Endodermal cell (in vitro differentiated cells): ENCODE results near the gene TSTD1. TPM values are rescaled to one million over a fixed set of nuclear protein-coding genes. Genes with fewer than 3 reads are reported as not detected.

Source experiments
- DNase-seq: peaks from one replicate; pipeline ENCODE4 v3.0.0-alpha.2; 2017
- H3K27ac ChIP-seq: 2 replicates; pipeline ENCODE4 v1.5.1; 2013; ENCODE audit warnings: mild to moderate bottlenecking, low read depth, low read length, moderate library complexity
- H3K27me3 ChIP-seq: 2 replicates; pipeline ENCODE4 v1.6.1; 2013; ENCODE audit warnings: mild to moderate bottlenecking, low read length, moderate library complexity; ENCODE audit not compliant: insufficient read depth, control insufficient read depth, poor library complexity, severe bottlenecking
- H3K36me3 ChIP-seq: 2 replicates; pipeline ENCODE4 v1.7.0; 2013; ENCODE audit warnings: mild to moderate bottlenecking, low read length, moderate library complexity; ENCODE audit not compliant: control insufficient read depth, insufficient read depth
- H3K4me1 ChIP-seq: one replicate; pipeline ENCODE4 v1.7.0; 2013; ENCODE audit warnings: low read length; ENCODE audit not compliant: control insufficient read depth, insufficient read depth
- H3K4me3 ChIP-seq: 2 replicates; pipeline ENCODE4 v1.5.1; 2013; ENCODE audit warnings: mild to moderate bottlenecking, low read length, moderate library complexity
- H3K9ac ChIP-seq: 2 replicates; pipeline ENCODE4 v1.6.1; 2013; ENCODE audit warnings: mild to moderate bottlenecking, low read length, moderate library complexity; ENCODE audit not compliant: poor library complexity, severe bottlenecking; ENCODE audit errors: extremely low read depth
- H3K9me3 ChIP-seq: 2 replicates; pipeline ENCODE4 v1.6.1; 2013; ENCODE audit warnings: mild to moderate bottlenecking, low read length, moderate library complexity; ENCODE audit not compliant: control insufficient read depth
- H3K27ac Mint-ChIP-seq: 2 replicates; pipeline ENCODE4 v1.8.0; 2020; ENCODE audit warnings: mixed read lengths
- H3K27me3 Mint-ChIP-seq: 2 replicates; pipeline ENCODE4 v1.8.0; 2021; ENCODE audit warnings: mild to moderate bottlenecking, mixed read lengths; ENCODE audit not compliant: insufficient read depth
- H3K36me3 Mint-ChIP-seq: 2 replicates; pipeline ENCODE4 v1.8.0; 2020; ENCODE audit warnings: low read depth, mixed read lengths
- H3K4me1 Mint-ChIP-seq: 2 replicates; pipeline ENCODE4 v1.8.0; 2020; ENCODE audit warnings: mixed read lengths
- H3K4me3 Mint-ChIP-seq: 2 replicates; pipeline ENCODE4 v1.8.0; 2020; ENCODE audit warnings: mild to moderate bottlenecking, moderate library complexity, mixed read lengths
- H3K9me3 Mint-ChIP-seq: 2 replicates; pipeline ENCODE4 v1.8.0; 2020; ENCODE audit warnings: mild to moderate bottlenecking, mixed read lengths
- WGBS, 2 experiments: methylation state at CpG; one replicate each; pipeline versions ENCODE4 v1.1.5 to v1.1.7; 2013; ENCODE audit warnings: missing lambda C conversion rate in 2 of 2, mixed read lengths in 1 of 2; ENCODE audit not compliant: insufficient coverage in 1 of 2, insufficient read length in 1 of 2; 5-methylcytosine and 5-hydroxymethylcytosine counted together
- total RNA-seq, 2 donors: library from RNA; stranded (reverse); fragmentation: NEBNext Ultra II Directional in 1 of 2; extraction: Animal tissue kit (Norgen Biotek cat#: 25700) in 1 of 2; gene quantifications; 2 replicates in 1 of 2; 3 replicates in 1 of 2; pipeline ENCODE4 v1.2.1, GENCODE V29; 2021
- TF ChIP-seq, protein P1 (sequence below): fragments of 200-600 bp; sonication (generic); conservative IDR thresholded peaks from 2 replicates; pipeline ENCODE4 v1.5.0; 2021; ENCODE audit warnings: antibody characterized with exemption, mild to moderate bottlenecking

TSTD1 gene
- total RNA-seq, 2 donors from 2014 or later: 59.1 to 76.4 TPM

DNA sequence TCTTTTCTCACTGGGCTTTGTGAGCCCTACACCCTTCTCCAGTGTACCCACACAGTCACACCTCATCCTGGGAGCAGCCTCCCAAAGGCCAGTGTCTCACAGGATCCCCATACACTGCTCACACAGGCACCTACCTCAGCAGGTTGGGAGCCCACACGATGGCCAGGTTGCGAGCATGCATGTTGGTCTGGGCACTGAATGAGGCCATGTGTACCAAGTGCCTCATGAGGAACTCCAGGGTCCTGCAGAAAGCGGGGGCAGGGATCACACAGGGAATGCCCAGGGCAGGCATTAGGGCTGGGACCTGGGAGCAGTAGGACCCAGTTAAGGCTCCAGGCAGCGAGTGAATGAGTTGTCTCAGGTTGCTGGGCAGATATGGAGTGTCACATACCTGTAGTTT, 15.5 kb upstream of the TSTD1 start:
- no peak overlapping the region for H3K4me3 ChIP-seq
- H3K4me3 Mint-ChIP-seq: no peak overlapping the region
- no peaks in the 10 kb centered on the region for H3K36me3 ChIP-seq
- H3K27ac ChIP-seq: no peak overlapping the region
- 89 to 97% methylated on average over 4 of the region's 4 CpGs for WGBS, 2 experiments
- no peaks in the 10 kb centered on the region for H3K36me3 Mint-ChIP-seq
- H3K9me3 Mint-ChIP-seq: no peaks in the 10 kb centered on the region
- no peak overlapping the region for H3K9ac ChIP-seq
- peaks cover under 1% of the 10 kb centered on the region for H3K27me3 Mint-ChIP-seq
- peaks cover 4% of the 10 kb centered on the region for H3K4me1 Mint-ChIP-seq
- H3K4me1 ChIP-seq: no peaks in the 10 kb centered on the region
- no peaks in the 10 kb centered on the region for H3K9me3 ChIP-seq
- TF ChIP-seq, protein P1, sequence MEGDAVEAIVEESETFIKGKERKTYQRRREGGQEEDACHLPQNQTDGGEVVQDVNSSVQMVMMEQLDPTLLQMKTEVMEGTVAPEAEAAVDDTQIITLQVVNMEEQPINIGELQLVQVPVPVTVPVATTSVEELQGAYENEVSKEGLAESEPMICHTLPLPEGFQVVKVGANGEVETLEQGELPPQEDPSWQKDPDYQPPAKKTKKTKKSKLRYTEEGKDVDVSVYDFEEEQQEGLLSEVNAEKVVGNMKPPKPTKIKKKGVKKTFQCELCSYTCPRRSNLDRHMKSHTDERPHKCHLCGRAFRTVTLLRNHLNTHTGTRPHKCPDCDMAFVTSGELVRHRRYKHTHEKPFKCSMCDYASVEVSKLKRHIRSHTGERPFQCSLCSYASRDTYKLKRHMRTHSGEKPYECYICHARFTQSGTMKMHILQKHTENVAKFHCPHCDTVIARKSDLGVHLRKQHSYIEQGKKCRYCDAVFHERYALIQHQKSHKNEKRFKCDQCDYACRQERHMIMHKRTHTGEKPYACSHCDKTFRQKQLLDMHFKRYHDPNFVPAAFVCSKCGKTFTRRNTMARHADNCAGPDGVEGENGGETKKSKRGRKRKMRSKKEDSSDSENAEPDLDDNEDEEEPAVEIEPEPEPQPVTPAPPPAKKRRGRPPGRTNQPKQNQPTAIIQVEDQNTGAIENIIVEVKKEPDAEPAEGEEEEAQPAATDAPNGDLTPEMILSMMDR: no peak
- no peak for DNase-seq
- H3K27me3 ChIP-seq: no peaks in the 10 kb centered on the region
- H3K27ac Mint-ChIP-seq: no peak overlapping the region

DNA sequence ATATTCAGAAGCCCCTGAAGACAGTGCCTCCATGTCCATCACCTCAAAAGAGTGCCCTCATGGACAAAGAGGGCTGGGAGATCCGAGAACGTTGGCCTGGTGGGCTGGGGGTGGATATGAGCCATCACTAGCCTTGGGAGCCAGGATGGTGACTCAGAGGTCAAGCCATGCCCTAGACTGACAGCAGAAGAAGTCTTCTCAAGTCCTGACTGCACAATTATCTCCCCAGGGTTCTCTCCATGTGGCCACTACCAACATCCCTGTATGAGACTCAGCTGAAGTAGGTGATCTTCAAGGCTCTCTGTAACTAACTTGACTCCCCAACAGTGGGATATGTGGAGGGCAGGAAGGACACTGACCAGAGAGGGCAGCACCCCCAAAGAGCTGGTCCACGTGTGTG, 14.1 kb upstream of the TSTD1 start:
- Mint-ChIP-seq H3K9me3 (no peaks in the 10 kb centered on the region), H3K4me1 (peaks cover 4% of the 10 kb centered on the region), H3K36me3 (no peaks in the 10 kb centered on the region), H3K27ac (no peak overlapping the region), H3K4me3 (no peak overlapping the region), H3K27me3 (peaks cover 14% of the 10 kb centered on the region)
- Histone ChIP-seq H3K36me3 (no peaks in the 10 kb centered on the region), H3K9me3 (no peaks in the 10 kb centered on the region), H3K4me1 (no peaks in the 10 kb centered on the region), H3K27ac (no peak overlapping the region), H3K9ac (no peak overlapping the region), H3K4me3 (no peak overlapping the region), H3K27me3 (no peaks in the 10 kb centered on the region)
- 79 to 91% methylated on average over 3 of the region's 3 CpGs for WGBS, 2 experiments
- TF ChIP-seq, protein P1: no peak
- no peak for DNase-seq

DNA sequence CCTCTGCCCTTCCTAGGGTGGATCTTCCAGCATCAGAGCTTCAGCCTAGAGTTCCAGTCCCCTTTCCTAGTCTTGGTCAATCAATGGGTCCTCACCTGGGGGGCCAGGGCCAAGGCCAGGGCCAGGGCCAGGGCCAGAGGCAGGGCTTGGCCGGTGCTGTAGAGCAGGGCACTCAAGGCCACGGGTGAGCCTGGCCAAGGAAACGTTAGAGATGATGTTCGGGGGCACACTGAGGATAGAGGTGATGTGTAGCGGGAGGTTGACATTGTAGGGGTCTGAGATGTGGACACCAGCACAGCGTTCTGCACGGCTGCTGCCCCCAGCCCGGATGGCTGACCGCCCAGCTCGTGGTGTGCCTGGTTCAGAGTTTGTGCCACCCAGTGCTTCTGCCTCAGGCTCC, 12.5 kb upstream of the TSTD1 start:
- no peaks in the 10 kb centered on the region for H3K27me3 ChIP-seq
- Mint-ChIP-seq H3K4me1 (peaks cover 14% of the 10 kb centered on the region), H3K9me3 (peaks cover 12% of the 10 kb centered on the region), H3K36me3 (peaks cover 6% of the 10 kb centered on the region), H3K4me3 (no peak overlapping the region), H3K27ac (no peak overlapping the region), H3K27me3 (peaks cover 22% of the 10 kb centered on the region)
- peaks cover 9% of the 10 kb centered on the region for H3K4me1 ChIP-seq
- TF ChIP-seq, protein P1: no peak
- no peaks in the 10 kb centered on the region for H3K9me3 ChIP-seq
- H3K27ac ChIP-seq: no peak overlapping the region
- no peak for DNase-seq
- H3K36me3 ChIP-seq: no peaks in the 10 kb centered on the region
- H3K4me3 ChIP-seq: no peak overlapping the region
- no peak overlapping the region for H3K9ac ChIP-seq
- 93% methylated on average over 7 to 10 of the region's 10 CpGs for WGBS, 2 experiments
